Iris pigment epithelial cell (primary cell): ENCODE data around the gene LSAMP.
"Not testable (repeated sequence)": the region's sequence is repeated elsewhere in the genome, so short reads cannot be mapped to it uniquely, and the experiment has no call there.

Experiments used
- DNase-seq: peaks from one replicate; pipeline ENCODE4 v3.0.0-alpha.2; 2011; ENCODE audit warnings: low read depth

The LSAMP gene

GRCh38 chr3:115890579-115890978 is 554.7 kb downstream of the LSAMP start:
- DNase-seq: no peak

- peak; percentile 11 for DNase-seq
Measured at GRCh38 chr3:115885621-115886020, 559.7 kb downstream of the LSAMP start.

GRCh38 chr3:115877615-115877899 is 567.7 kb downstream of the LSAMP start:
- DNase-seq: no peak

- DNase-seq: no peak
Measured at GRCh38 chr3:115876876-115877614, 568.2 kb downstream of the LSAMP start.

- DNase-seq: no peak
Measured at GRCh38 chr3:115875460-115875859, 569.8 kb downstream of the LSAMP start.

GRCh38 chr3:115871735-115872134 is 573.6 kb downstream of the LSAMP start:
- DNase-seq: no peak

- DNase-seq: peak; percentile 9
Measured at GRCh38 chr3:115864911-115865310, 580.4 kb downstream of the LSAMP start.

GRCh38 chr3:115862849-115863248 is 582.4 kb downstream of the LSAMP start:
- no peak for DNase-seq

- no peak for DNase-seq
Measured at GRCh38 chr3:115862099-115862498, 583.2 kb downstream of the LSAMP start.

GRCh38 chr3:115861166-115861733 is 584.0 kb downstream of the LSAMP start:
- DNase-seq: no peak

- DNase-seq: no peak
Measured at GRCh38 chr3:115860766-115861165, 584.5 kb downstream of the LSAMP start.

- no peak for DNase-seq
Measured at GRCh38 chr3:115859002-115859807, 586.1 kb downstream of the LSAMP start.

GRCh38 chr3:115857518-115858136 is 587.7 kb downstream of the LSAMP start:
- no peak for DNase-seq

GRCh38 chr3:115855911-115856310 is 589.4 kb downstream of the LSAMP start:
- peak; percentile 4 for DNase-seq

GRCh38 chr3:115853104-115853503 is 592.2 kb downstream of the LSAMP start:
- DNase-seq: no peak

GRCh38 chr3:115852278-115852677 is 593.0 kb downstream of the LSAMP start:
- DNase-seq: no peak

GRCh38 chr3:115851571-115851970 is 593.7 kb downstream of the LSAMP start:
- DNase-seq: no peak

- no peak for DNase-seq
Measured at GRCh38 chr3:115848641-115849040, 596.6 kb downstream of the LSAMP start.

- no peak for DNase-seq
Measured at GRCh38 chr3:115845986-115846385, 599.3 kb downstream of the LSAMP start.

GRCh38 chr3:115844729-115845128 is 600.6 kb downstream of the LSAMP start:
- DNase-seq: not testable (repeated sequence)

- no peak for DNase-seq
Measured at GRCh38 chr3:115843206-115843605, 602.1 kb downstream of the LSAMP start.

- DNase-seq: no peak
Measured at GRCh38 chr3:115839246-115839645, 606.0 kb downstream of the LSAMP start.

GRCh38 chr3:115838786-115839185 is 606.5 kb downstream of the LSAMP start:
- no peak for DNase-seq
